ENCODE measurements around the gene ATG2A. TPM values are rescaled to one million over a fixed set of nuclear protein-coding genes. Genes with fewer than 3 reads are reported as not detected.
A peak's percentile ranks its signal among the peaks of the same experiment; 100 is the strongest.

ATG2A gene
- polyA plus RNA-seq, 4 donors = 18.0 to 35.7 (median 24.7) TPM

DNA sequence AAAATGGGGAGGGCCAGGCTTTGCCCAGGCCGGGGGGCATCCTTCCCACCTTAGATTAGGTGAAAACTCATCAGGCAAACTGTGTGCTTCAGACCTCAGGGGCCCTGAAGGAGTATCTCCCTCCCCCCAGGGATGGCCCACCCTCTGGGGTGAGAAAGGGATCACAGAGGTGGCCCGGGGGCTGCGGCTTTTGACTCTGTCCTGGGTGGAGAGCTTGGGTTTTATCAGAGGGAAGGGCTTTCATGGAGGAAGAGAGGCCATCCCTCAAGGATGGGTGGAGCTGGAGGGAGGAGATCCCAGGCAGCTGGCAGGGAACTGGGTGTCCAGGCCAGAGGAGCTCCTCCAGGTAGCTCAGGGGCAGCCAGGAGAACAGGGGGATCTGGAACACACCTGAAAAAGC, 4.4 kb upstream of the ATG2A start:
- 50 to 57% (median 50%) methylated on average over 3 of the region's 3 CpGs for WGBS, 3 donors
- peaks cover 0 to 6% (median 0%) of the 10 kb centered on the region in 3 donors for H3K27me3 ChIP-seq (ENCODE audit: control insufficient read depth in 3 of 3, insufficient read depth in 3 of 3, low read length in 3 of 3)
- peaks cover 0 to 21% (median 9%) of the 10 kb centered on the region in 3 donors for H3K4me1 ChIP-seq (ENCODE audit: control insufficient read depth in 3 of 3, insufficient read depth in 2 of 3, low read depth in 1 of 3, low read length in 2 of 3)
- H3K36me3 ChIP-seq (ENCODE audit: control insufficient read depth in 3 of 3, insufficient read depth in 2 of 3, low read depth in 1 of 3, low read length in 3 of 3) = peaks cover 0 to 3% (median 0%) of the 10 kb centered on the region in 3 donors
- no peak for DNase-seq
- H3K27ac ChIP-seq (ENCODE audit: low read depth in 1 of 3, low read length in 2 of 3) = no peak overlapping the region
- no peak overlapping the region for H3K4me3 ChIP-seq (ENCODE audit: low read depth in 1 of 3, low read length in 3 of 3)
- FAIRE-seq = no peak
- H3K9me3 ChIP-seq (ENCODE audit: control insufficient read depth in 2 of 2, insufficient read depth in 1 of 2, low read depth in 1 of 2, low read length in 1 of 2) = no peaks in the 10 kb centered on the region

GRCh38 chr11:64920124-64920523, 3.1 kb upstream of the ATG2A start:
- H3K36me3 ChIP-seq (ENCODE audit: control insufficient read depth in 3 of 3, insufficient read depth in 2 of 3, low read depth in 1 of 3, low read length in 3 of 3) = no peaks in the 10 kb centered on the region
- peaks cover 0 to 25% (median 0%) of the 10 kb centered on the region in 3 donors for H3K4me1 ChIP-seq (ENCODE audit: control insufficient read depth in 3 of 3, insufficient read depth in 2 of 3, low read depth in 1 of 3, low read length in 2 of 3)
- WGBS, 3 donors = 87 to 97% (median 87%) methylated on average over 2 of the region's 2 CpGs
- FAIRE-seq = no peak
- H3K4me3 ChIP-seq (ENCODE audit: low read depth in 1 of 3, low read length in 3 of 3) = no peak overlapping the region
- H3K27me3 ChIP-seq (ENCODE audit: control insufficient read depth in 3 of 3, insufficient read depth in 3 of 3, low read length in 3 of 3) = peaks cover 0 to 1% (median 0%) of the 10 kb centered on the region in 3 donors
- H3K9me3 ChIP-seq (ENCODE audit: control insufficient read depth in 2 of 2, insufficient read depth in 1 of 2, low read depth in 1 of 2, low read length in 1 of 2) = no peaks in the 10 kb centered on the region
- no peak overlapping the region for H3K27ac ChIP-seq (ENCODE audit: low read depth in 1 of 3, low read length in 2 of 3)
- DNase-seq = no peak

DNA sequence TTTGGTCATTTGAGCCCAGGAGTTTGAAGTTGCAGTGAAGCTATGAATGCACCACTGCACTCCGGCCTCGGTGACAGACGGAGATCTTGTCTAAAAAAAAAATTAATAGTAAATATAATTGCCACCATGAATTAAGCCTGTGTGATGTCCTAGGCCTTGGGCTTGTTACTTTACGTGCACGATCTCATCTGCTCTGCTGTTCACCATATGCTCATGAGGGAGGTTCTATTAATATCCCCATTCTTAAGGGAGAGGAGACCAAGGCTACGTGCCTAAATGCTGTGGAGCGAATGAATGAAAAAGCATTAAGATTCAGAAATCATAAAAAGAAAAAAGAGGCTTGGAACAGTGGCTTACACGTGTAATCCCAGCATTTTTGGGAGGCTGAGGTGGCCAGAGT, 2.6 kb upstream of the ATG2A start:
- 89 to 93% (median 90%) methylated on average over 8 of the region's 8 CpGs for WGBS, 3 donors
- Histone ChIP-seq H3K4me3 (ENCODE audit: low read depth in 1 of 3, low read length in 3 of 3) (no peak overlapping the region), H3K27me3 (ENCODE audit: control insufficient read depth in 3 of 3, insufficient read depth in 3 of 3, low read length in 3 of 3) (no peaks in the 10 kb centered on the region), H3K36me3 (ENCODE audit: control insufficient read depth in 3 of 3, insufficient read depth in 2 of 3, low read depth in 1 of 3, low read length in 3 of 3) (peaks cover 0 to 4% (median 0%) of the 10 kb centered on the region in 3 donors), H3K9me3 (ENCODE audit: control insufficient read depth in 2 of 2, insufficient read depth in 1 of 2, low read depth in 1 of 2, low read length in 1 of 2) (no peaks in the 10 kb centered on the region), H3K4me1 (ENCODE audit: control insufficient read depth in 3 of 3, insufficient read depth in 2 of 3, low read depth in 1 of 3, low read length in 2 of 3) (peaks cover 0 to 25% (median 0%) of the 10 kb centered on the region in 3 donors), H3K27ac (ENCODE audit: low read depth in 1 of 3, low read length in 2 of 3) (no peak overlapping the region)
- FAIRE-seq (no peak), DNase-seq (no peak)

DNA sequence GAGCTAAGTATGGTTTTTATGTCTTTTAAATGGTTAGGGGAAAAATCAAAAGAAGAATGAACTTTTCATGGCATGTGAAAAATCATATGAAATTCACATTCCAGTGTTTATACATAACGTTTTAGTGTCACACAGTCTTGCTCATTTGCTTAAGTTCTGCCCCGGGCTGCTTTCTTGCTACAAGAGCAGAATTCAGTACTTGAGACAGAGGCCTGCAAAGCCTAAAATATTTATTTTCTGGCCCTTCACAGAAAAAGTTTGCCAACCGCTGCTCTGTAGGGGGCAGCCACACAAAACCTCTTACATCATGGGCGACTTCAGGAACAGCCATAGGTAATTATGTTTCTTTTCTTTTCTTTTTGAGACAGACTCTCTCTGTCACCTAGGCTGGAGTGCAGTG, 1.0 kb upstream of the ATG2A start:
- Histone ChIP-seq H3K4me1 (ENCODE audit: control insufficient read depth in 3 of 3, insufficient read depth in 2 of 3, low read depth in 1 of 3, low read length in 2 of 3) (peaks cover 0 to 17% (median 0%) of the 10 kb centered on the region in 3 donors), H3K27ac (ENCODE audit: low read depth in 1 of 3, low read length in 2 of 3) (peak overlapping the region in 1 of 3 donors; percentile 62), H3K4me3 (ENCODE audit: low read depth in 1 of 3, low read length in 3 of 3) (peak overlapping the region in 1 of 3 donors; percentile 45), H3K27me3 (ENCODE audit: control insufficient read depth in 3 of 3, insufficient read depth in 3 of 3, low read length in 3 of 3) (no peaks in the 10 kb centered on the region), H3K36me3 (ENCODE audit: control insufficient read depth in 3 of 3, insufficient read depth in 2 of 3, low read depth in 1 of 3, low read length in 3 of 3) (peaks cover 0 to 20% (median 3%) of the 10 kb centered on the region in 3 donors), H3K9me3 (ENCODE audit: control insufficient read depth in 2 of 2, insufficient read depth in 1 of 2, low read depth in 1 of 2, low read length in 1 of 2) (no peaks in the 10 kb centered on the region)
- FAIRE-seq (no peak), DNase-seq (peak in 1 of 2 donors; percentile 29)
- 17 to 25% (median 20%) methylated on average over 4 of the region's 4 CpGs for WGBS, 3 donors

GRCh38 chr11:64917663-64917995, 620 bp upstream of the ATG2A start:
- DNase-seq (no peak), FAIRE-seq (no peak)
- Histone ChIP-seq H3K4me3 (ENCODE audit: low read depth in 1 of 3, low read length in 3 of 3) (peak overlapping the region in 2 of 3 donors; percentile 24 to 45), H3K27ac (ENCODE audit: low read depth in 1 of 3, low read length in 2 of 3) (peak overlapping the region in 2 of 3 donors; percentile 62 to 85), H3K9me3 (ENCODE audit: control insufficient read depth in 2 of 2, insufficient read depth in 1 of 2, low read depth in 1 of 2, low read length in 1 of 2) (no peaks in the 10 kb centered on the region), H3K27me3 (ENCODE audit: control insufficient read depth in 3 of 3, insufficient read depth in 3 of 3, low read length in 3 of 3) (no peaks in the 10 kb centered on the region), H3K36me3 (ENCODE audit: control insufficient read depth in 3 of 3, insufficient read depth in 2 of 3, low read depth in 1 of 3, low read length in 3 of 3) (peaks cover 0 to 23% (median 3%) of the 10 kb centered on the region in 3 donors), H3K4me1 (ENCODE audit: control insufficient read depth in 3 of 3, insufficient read depth in 2 of 3, low read depth in 1 of 3, low read length in 2 of 3) (peaks cover 0 to 17% (median 0%) of the 10 kb centered on the region in 3 donors)
- 7 to 22% (median 8%) methylated on average over 6 of the region's 6 CpGs for WGBS, 3 donors

DNA sequence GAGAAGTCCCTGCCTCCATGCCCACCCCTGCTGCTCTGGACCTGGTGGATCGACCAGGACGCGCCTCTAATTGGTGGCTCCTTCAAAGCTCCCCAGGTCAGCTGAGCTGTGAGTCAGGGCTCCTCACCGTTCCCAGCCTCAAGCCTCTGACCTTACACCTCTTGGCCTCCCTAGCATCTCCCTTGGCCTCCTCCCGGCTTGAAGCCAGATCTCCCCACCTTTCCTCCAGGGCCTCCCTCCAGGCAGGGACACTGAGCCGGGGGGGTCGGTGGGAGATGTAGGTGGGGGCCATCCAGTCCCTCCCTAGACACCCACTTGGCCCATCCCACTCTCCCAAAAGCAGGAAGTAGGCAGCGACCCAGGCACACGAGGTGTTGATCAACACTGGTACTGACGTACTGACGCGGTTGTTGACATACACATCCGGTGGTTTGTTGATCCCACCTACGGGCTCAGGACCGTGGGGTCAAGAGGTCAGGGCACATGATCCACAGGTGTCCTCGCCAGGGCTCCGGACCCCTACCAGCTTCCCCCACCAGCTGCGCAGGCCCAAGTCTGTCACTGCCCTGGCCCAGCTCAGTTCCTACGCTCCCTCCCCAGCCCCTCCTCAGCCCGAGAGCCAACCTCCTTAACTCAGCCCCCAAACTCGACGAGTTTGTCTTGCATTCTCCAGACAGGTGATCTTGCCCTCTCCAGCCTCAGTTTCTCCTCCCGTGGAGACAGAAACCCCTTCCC, 802 bp downstream of the ATG2A start:
- DNase-seq = peak; percentile 47 to 61
- Histone ChIP-seq H3K27ac (ENCODE audit: low read depth in 1 of 3, low read length in 2 of 3) (peak overlapping the region; percentile 67 to 83 (median 82)), H3K4me1 (ENCODE audit: control insufficient read depth in 3 of 3, insufficient read depth in 2 of 3, low read depth in 1 of 3, low read length in 2 of 3) (peaks cover 0 to 17% (median 0%) of the 10 kb centered on the region in 3 donors), H3K9me3 (ENCODE audit: control insufficient read depth in 2 of 2, insufficient read depth in 1 of 2, low read depth in 1 of 2, low read length in 1 of 2) (no peaks in the 10 kb centered on the region), H3K36me3 (ENCODE audit: control insufficient read depth in 3 of 3, insufficient read depth in 2 of 3, low read depth in 1 of 3, low read length in 3 of 3) (peaks cover 6 to 38% (median 8%) of the 10 kb centered on the region in 3 donors), H3K4me3 (ENCODE audit: low read depth in 1 of 3, low read length in 3 of 3) (peak overlapping the region; percentile 61 to 96 (median 93)), H3K27me3 (ENCODE audit: control insufficient read depth in 3 of 3, insufficient read depth in 3 of 3, low read length in 3 of 3) (no peaks in the 10 kb centered on the region)
- WGBS, 3 donors = 4 to 9% (median 8%) methylated on average over 23 of the region's 23 CpGs
- FAIRE-seq = no peak

DNA sequence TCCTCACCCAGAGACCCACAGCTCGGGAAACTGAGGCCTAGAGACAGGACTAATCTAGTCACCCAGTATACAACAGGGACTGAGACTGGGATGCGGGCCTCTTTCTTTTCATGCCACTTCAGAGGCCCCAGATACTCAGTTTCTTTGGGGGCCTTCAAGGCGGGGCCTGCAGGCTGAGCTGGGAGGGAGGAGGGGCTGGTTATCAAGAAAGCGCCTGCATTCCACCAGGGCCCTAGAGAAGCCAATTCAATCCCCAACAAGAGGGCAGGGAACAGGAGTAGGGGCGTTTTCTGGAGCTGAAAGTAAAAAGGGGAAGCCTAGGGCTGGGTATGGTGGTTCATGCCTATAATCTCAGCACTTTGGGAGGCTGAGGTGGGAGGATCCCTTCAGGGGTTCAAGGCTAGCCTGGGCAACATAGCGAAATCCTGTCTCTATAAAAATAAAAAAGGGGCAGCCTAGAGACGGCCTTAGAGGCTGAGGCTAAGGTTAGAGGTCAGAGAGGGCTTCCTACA, 1.6 kb downstream of the ATG2A start:
- H3K27me3 ChIP-seq (ENCODE audit: control insufficient read depth in 3 of 3, insufficient read depth in 3 of 3, low read length in 3 of 3) = no peaks in the 10 kb centered on the region
- H3K4me3 ChIP-seq (ENCODE audit: low read depth in 1 of 3, low read length in 3 of 3) = peak overlapping the region in 2 of 3 donors; percentile 93 to 96
- no peak for DNase-seq
- peaks cover 0 to 17% (median 0%) of the 10 kb centered on the region in 3 donors for H3K4me1 ChIP-seq (ENCODE audit: control insufficient read depth in 3 of 3, insufficient read depth in 2 of 3, low read depth in 1 of 3, low read length in 2 of 3)
- FAIRE-seq = no peak
- H3K27ac ChIP-seq (ENCODE audit: low read depth in 1 of 3, low read length in 2 of 3) = no peak overlapping the region
- peaks cover 7 to 45% (median 13%) of the 10 kb centered on the region in 3 donors for H3K36me3 ChIP-seq (ENCODE audit: control insufficient read depth in 3 of 3, insufficient read depth in 2 of 3, low read depth in 1 of 3, low read length in 3 of 3)
- no peaks in the 10 kb centered on the region for H3K9me3 ChIP-seq (ENCODE audit: control insufficient read depth in 2 of 2, insufficient read depth in 1 of 2, low read depth in 1 of 2, low read length in 1 of 2)
- WGBS, 3 donors = 77 to 83% (median 79%) methylated on average over 7 of the region's 7 CpGs

DNA sequence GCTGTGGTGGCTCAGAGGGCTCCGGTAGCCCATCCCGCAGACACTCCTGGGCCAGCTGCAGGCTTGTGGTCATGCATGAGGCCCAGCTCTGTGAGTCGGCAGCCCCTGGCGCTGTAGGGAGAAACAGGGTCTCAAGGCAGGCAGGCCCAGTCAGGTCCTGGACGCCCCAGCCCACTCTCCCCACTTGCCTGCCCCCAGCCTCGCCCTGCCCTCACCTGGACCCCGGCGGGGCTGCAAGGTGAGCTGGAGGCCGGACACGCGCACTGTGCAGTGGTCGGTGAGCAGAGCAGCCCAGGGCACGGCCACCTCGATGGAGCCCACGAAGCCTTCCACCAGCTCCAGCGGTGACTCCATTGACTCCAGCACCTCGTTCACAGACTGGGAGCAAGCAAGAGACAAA, 2.9 kb downstream of the ATG2A start:
- peaks cover 0 to 17% (median 0%) of the 10 kb centered on the region in 3 donors for H3K4me1 ChIP-seq (ENCODE audit: control insufficient read depth in 3 of 3, insufficient read depth in 2 of 3, low read depth in 1 of 3, low read length in 2 of 3)
- no peak overlapping the region for H3K27ac ChIP-seq (ENCODE audit: low read depth in 1 of 3, low read length in 2 of 3)
- peaks cover 10 to 58% (median 19%) of the 10 kb centered on the region in 3 donors for H3K36me3 ChIP-seq (ENCODE audit: control insufficient read depth in 3 of 3, insufficient read depth in 2 of 3, low read depth in 1 of 3, low read length in 3 of 3)
- no peak overlapping the region for H3K4me3 ChIP-seq (ENCODE audit: low read depth in 1 of 3, low read length in 3 of 3)
- WGBS, 3 donors = 94 to 96% (median 96%) methylated on average over 17 of the region's 17 CpGs
- FAIRE-seq (no peak), DNase-seq (no peak)
- H3K9me3 ChIP-seq (ENCODE audit: control insufficient read depth in 2 of 2, insufficient read depth in 1 of 2, low read depth in 1 of 2, low read length in 1 of 2) = no peaks in the 10 kb centered on the region
- H3K27me3 ChIP-seq (ENCODE audit: control insufficient read depth in 3 of 3, insufficient read depth in 3 of 3, low read length in 3 of 3) = no peaks in the 10 kb centered on the region
